ENCODE measurements around the gene RNF208.

DNA sequence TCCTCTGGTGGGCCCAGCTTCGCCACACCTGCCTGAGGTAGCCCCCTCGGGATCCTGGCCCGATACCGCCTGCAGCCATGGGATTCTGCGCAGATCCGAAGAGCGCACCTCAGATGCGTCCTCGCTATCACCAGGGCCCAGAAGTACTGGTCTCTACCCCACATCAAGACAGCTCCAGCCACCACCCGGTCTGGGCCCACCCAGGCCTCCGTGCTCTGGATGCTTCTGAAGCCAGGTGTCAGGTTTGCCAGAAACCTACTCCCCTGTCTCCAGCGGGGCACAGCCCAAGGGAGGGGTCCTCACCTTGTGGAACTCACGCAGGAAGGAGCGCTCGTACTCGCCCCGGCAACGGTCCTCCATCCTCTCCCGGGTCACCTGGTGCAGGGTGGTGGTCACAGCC, 36.1 kb downstream of the RNF208 start:
- TF ChIP-seq, protein P1, sequence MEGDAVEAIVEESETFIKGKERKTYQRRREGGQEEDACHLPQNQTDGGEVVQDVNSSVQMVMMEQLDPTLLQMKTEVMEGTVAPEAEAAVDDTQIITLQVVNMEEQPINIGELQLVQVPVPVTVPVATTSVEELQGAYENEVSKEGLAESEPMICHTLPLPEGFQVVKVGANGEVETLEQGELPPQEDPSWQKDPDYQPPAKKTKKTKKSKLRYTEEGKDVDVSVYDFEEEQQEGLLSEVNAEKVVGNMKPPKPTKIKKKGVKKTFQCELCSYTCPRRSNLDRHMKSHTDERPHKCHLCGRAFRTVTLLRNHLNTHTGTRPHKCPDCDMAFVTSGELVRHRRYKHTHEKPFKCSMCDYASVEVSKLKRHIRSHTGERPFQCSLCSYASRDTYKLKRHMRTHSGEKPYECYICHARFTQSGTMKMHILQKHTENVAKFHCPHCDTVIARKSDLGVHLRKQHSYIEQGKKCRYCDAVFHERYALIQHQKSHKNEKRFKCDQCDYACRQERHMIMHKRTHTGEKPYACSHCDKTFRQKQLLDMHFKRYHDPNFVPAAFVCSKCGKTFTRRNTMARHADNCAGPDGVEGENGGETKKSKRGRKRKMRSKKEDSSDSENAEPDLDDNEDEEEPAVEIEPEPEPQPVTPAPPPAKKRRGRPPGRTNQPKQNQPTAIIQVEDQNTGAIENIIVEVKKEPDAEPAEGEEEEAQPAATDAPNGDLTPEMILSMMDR (IDR thresholded peaks at IDR 0.05): no peak
- no peak for TF ChIP-seq POLR2A (IDR thresholded peaks at IDR 0.05)

All from adrenal gland (tissue), 5 donors.